Glomerular endothelial cell (primary cell): ENCODE data around the gene ERCC6. TPM values are rescaled to one million over a fixed set of nuclear protein-coding genes. Genes with fewer than 3 reads are reported as not detected.

Source experiments
- total RNA-seq: library from RNA; depleted of rRNA; stranded (reverse); fragments of >200 nt; gene quantifications from 2 replicates; pipeline ENCODE4 v1.2.3, GENCODE V29; 2015

The ERCC6 gene
- total RNA-seq, 1 donor from 2014 or later = 14.5 TPM

Other genes with a start within 250 kb of the ERCC6 start
- gene C10orf71, start 240.0 kb downstream of the ERCC6 start, total RNA-seq = not detected in 2 replicates
- not detected in 2 replicates for gene DRGX, start 143.0 kb downstream of the ERCC6 start, total RNA-seq
- gene SLC18A3, start 71.2 kb upstream of the ERCC6 start, total RNA-seq = not detected in 2 replicates
- not detected in 2 replicates for gene CHAT, start 74.9 kb upstream of the ERCC6 start, total RNA-seq
- gene C10orf53, start 140.5 kb upstream of the ERCC6 start, total RNA-seq = not detected in 2 replicates
- 0.58 TPM in 1 of 2 replicates, not detected in the other for gene OGDHL, start 223.2 kb upstream of the ERCC6 start, total RNA-seq